NOMO-1 treated with DMSO at 0.1 percent for 48 hours (cell line): ENCODE measurements around the gene RASSF9.

Source experiments
- DNase-seq: peaks from one replicate; lab custom pipeline; 2025; ENCODE audit not compliant: unreplicated experiment; lab: John Stamatoyannopoulos, UW

Gene RASSF9

DNA sequence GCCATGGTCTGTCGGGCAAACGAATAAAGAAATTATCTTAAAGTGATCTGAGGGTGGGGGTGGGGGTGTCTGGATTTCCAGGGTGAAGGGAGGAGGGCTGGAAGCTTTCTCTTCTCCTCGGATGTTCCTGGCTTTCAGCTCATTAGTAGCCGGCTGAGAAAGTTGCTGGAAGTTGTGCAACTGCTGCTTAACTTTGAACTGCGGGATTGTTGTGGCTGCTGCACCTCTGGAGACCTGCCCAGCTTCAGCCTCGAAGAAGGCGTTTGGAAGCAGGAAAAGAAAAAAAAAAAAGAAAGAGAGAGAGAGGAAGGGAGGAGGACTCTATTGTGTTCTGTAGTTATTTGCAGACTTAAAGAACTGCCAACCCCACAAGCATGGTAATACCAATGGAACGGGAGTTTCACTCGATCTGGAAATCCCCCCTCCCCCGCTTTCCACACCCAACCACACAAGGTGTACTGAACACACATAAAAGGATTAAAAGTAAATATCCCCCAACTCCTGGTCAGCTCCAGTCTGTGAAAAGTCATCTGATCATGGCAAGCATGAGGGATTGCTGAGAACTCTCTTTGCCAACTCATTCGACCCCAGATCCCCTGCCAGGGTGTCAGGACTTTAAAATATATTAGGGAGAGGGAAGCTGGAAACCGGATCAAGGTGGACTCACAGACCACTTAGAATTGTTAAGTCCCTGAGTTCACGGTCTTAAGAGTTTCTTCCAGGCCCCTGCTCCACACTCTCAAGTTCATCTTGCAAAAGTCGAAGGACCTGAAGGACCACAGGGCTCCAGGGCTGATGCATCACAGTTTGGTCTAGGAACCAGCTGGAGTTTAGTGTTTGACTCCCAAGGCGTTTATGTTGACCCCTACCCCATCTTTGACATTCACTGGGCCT is at the start of gene RASSF9:
TSS of gene RASSF9 (minus strand) at position 213 of the 894 bp plus-strand sequence. CDS start at position 5, 208 bp downstream.
- no peak for DNase-seq

DNA sequence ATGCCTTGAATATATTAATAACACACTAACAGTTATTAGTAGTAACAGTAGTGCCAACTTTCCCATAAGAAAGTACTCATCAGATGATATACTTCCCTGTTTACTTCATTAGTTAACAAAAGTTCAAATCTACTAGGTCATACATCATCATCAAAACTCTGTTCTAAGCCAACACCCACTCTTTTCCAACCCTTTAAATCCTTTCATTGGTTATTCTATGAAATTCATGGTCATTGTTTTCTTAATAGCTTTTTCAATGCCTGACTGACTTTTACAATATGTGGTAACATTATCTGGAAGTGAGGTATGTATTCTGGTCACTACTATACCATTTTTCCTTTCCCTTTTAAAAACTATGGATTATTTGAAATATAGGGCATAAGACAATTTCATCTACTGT is 47.6 kb upstream of the RASSF9 start:
- no peak for DNase-seq

DNA sequence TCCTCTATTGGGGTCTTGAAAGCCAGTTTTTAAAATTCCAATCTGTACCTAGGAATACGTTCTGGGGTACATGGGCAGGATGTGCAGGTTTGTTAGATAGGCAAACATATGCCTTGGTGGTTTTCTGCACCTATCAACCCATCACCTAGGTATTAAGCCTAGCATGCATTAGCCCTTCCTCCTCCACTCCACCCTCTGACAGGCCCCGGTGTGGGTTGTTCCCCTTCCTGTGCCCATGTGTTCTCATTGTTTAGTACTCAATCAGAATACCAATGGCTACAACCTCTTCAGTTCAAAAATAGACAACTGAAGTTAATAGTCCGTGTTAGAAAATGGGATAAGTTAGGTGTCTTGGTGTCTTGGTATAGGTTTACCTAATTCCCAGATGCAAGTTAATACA is 41.2 kb upstream of the RASSF9 start:
- no peak for DNase-seq

DNA sequence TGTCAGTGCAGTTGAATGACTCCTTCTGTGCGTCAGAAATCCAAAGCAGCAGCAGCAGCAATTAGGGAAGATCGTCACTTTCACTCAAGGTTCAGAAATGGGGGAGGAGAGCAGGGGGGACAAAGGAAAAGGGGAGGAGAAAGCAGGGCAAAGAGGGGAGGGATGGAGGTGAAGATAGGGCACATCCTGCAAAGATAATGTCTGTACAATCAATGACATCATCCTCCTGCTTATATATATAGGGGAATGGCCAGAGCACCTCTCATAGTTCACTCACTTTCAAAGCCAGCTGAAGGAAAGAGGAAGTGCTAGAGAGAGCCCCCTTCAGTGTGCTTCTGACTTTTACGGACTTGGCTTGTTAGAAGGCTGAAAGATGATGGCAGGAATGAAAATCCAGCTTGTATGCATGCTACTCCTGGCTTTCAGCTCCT is 37.8 kb upstream of the RASSF9 start, which contains the start of gene NTS:
TSS of gene NTS (plus strand) at position 265 of the 431 bp plus-strand sequence. CDS start at position 374, 109 bp downstream.
- peak; percentile 46 for DNase-seq

DNA sequence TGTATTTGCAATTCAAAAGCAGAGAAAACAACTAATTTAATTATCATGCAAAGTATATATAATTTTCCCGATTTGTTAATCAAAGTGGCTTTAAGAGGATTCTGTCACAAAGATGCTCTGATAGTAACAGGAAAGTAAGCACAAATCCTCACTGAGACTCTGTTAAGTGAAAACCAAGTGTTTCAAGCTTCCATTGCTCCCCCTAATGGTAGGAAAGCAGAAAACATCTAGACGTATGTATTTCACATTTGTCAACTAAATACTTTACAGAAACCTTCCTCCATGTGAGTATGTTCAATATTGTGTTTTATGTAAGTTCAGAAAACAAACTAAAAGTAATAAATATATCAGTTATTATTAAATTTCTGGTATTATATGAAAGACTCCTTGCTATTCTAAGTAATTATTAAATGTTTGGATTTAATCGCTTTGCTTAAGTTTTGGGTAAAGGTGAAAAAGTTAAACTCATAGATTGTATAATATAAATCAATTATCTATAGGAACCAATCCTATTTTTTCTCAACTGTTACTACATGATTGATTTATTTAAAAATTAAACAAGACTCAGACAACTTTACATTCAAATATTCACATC is 36.4 kb upstream of the RASSF9 start:
- DNase-seq = peak; percentile 50

DNA sequence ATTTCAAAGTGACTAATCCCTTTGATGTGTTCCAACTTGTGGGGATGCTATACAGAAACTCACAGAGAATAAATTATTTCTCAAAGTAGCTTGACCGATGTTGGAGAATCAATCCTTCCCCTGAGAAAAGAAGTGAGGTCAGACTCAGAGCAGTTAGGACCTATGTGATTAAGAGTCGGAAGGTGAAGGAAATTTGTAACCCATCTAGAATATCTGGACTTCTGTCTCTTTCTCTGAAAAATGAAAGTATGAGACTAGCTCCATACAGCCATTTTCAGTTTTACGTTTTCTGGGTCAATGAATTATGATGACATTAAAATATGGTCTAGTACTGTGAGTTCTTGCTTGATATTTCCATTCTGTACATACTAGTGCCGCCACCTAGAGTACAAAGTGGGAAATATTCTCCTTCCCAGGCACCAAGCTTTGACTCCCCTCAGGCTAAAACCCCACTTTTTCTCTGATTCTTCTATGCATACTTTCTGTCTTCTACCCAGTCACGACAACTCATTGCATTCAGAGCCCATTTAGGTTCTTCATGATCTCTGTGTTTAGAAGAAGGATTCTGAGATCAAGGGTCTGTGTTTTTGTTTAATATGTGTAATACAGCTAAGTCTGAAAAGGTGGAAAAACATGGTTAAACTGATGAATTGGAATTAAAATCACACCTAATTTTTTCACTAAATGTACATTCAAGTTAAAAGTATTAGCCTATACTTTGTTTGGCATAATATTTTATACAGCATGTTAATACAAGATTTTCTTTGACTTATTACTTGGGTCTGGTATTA is 31.0 kb upstream of the RASSF9 start:
- peak; percentile 22 for DNase-seq

DNA sequence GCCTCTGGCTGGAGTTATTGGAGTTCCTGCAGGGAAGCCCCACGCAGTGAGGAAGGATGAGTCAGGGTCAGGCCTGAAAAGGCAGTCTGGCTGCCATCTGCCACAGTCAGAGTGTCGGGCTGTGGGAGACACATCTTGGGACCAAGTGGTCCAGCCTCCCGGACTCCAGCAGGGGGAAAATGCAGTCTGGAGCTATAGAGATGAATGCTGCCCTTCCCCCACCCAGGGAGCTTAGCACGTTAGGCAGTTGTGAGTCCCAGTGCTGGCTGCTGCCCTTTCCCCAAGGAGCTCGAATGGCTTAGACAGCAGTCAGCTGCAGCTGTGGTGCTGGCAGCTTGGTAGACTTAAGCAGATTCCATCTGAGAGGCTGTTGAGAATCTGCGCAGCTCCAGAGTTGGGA is 29.7 kb upstream of the RASSF9 start:
- DNase-seq = no peak

DNA sequence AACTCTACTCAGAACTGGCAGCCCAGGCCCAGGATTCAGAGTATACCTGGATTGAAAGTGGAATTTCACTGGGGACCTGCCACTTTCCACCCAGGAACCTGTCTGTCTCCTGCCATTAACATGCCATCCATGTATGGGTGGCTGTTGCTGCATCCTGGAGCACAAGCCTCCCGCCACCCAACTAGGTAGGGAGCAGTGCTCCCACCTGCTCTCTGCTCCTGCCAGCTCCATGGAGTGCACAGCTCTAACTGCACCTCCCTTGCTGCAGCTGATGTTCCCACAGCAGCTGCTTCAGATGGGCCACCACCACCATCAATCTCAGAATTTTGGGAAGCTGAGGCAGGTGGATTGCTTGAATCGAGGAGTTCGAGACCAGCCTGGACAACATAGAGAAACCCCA is 20.8 kb upstream of the RASSF9 start:
- no peak for DNase-seq

DNA sequence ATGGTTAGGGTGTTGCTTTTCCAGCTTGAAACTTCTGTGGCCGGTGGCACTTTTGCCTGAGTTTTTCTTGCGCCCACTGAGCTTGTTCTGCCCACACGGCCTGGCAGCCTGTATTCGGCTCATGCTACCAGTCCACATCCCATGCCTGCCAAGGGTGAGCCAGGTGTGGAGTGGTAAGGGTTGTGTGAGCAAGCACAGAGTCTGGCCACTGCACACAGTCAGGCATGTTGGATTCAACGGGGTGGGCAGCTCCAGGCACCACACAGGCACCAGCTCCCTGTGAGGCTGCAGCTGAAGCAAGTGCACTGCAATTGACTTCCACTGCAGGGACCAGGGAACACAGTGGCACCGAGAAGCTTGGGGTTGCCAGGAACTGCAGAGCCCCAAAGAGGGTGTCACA is 19.1 kb upstream of the RASSF9 start:
- no peak for DNase-seq

DNA sequence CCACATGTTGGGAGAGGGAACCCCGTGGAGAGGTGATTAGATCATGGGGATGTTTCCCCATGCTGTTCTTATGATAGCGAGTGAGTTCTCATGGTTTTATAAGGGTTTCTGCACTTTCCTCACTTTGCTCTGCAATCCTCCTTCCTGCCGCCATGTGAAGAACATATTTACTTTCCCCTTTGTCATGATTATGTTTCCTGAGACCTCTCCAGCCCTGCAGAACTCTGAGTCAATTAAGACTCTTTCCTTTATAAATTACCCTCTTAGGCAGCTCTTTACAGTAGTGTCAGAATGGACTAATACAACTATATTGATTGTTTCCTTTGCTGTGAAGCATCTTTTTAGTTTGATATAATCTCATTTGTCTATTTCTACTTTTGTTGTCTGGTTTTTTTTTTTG is 13.1 kb upstream of the RASSF9 start:
- DNase-seq = no peak

DNA sequence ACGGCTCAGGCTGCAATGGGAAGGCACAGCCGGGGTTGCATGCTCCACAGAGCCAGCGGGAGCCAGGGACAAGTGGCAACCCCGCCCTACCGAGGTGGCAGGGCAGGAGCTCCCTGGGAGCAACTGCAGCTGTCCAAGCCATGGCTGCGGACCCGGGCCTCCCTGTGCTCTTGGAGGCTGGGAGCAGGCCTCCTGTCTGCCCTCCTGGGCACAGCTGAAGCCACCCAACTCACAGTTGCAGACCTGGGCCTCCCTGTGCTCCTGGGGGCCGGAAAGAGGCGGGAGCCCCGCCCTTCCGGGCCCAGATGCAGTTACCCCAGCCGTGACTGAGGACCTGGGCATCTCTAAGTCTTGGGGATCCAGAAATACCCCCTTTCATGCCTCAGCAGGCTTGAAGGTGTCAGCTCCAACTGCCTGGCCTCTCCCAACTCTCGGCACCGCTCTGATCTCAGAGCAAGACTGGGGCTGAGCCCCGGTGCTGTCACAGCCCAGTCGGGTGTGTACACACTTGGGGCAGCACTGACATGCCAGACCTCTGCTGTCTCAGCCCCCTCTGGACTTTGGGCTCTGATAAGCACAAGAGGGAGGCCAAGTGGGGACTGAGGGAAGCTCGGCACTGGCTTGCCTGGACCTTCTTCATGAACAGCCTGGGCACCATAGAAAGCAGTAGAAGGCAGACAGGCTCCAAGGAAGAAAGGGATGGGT is 7.5 kb upstream of the RASSF9 start:
- no peak for DNase-seq

DNA sequence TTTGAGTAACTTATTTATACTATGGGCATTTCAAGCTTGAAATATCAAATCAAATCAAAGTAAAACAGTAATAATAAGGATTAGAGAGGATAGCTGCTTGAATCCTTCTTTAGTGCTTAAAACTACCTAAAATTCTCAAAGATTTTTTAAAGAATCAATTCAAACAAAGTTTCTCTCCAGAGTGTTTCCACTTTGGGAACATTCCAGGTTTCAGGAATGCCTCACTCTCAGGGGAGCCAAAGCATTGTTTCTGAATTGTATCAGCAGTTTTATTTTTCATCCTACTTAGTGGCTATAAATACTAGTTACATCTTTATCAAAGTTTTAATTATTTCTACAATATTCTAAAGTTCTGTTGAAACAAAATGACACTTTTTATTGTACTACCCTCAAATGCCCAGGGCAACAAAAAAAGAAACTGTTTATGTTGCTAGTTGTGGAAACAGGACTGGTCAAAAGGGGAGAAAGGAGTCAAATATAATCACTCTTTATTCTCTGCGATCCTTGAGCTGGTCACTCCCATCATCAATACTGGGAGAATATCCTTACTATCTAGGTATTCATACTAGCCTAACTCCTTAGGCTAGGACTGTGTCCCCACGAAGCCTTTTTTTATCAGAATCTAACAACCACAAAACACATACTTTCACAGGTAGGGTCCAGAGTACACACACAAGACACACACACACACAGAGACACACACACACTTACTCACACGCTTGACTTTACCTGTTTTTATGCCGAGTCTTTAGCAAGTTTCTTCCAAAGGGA is 598 bp downstream of the RASSF9 start:
- DNase-seq = no peak

DNA sequence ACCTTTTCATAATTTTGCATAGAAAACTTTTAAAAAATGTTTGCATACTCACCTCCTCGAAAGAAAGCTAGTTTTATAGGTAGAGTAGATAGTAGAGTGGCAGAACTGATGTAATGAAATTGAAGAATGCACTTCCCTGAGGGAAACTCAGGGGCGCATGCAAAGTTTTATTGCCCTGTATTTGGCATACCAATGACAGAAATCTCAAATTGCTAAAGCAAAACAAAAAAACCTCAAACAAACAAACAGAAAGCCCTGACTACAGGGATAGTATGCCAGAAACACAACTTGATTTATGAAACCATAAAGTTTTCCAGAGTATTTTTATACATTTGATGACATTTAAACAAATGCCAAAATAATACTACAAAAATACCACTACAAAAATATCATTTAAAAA is 1.8 kb downstream of the RASSF9 start:
- DNase-seq = no peak

DNA sequence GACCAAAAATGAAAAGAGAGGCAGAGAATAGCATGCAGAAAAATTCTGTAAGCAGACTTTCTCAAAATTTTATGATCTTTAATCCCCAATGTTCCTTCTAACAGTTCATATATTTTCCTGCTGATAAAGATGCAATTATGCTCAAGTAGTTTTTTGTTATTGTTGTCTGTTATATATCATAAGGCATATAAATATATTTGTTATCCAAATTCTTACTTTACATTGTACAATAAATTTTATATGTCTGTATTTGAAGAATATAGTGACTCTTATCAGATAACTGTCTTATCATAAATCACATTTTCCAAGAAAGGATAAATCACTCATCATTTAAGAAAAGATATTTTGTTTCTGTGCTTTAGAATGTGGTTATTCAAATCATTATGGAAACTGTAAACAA is 2.6 kb downstream of the RASSF9 start:
- no peak for DNase-seq

DNA sequence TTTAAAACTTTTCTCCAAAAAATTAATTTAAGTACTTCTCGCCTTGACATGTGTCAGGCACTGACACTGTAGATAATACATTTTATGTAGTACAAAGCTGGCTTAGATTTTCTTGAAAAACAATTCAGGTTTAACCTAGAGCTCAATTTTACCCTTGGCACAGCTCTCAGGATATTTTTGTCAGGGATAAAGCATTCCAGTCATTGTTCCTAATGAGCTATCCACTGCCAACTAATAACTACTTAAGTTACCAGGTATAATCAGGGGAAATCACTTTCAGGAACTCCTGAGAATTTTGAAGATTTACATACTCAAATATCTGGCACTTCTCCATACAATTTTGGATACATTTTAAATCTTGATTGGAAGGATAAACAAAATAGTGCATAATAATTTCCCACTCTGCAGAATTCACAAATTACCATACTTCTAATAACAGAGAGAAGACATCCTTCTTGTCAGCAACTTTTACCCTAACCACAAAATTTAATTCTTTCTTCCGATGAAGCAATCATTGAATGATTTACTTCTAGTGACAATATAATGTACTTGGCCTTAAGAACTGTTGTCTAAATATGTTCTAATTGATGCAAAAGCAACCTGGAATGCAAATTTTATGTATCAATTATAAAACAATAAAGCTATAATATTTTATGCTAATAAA is 4.8 kb downstream of the RASSF9 start:
- DNase-seq = peak; percentile 4

DNA sequence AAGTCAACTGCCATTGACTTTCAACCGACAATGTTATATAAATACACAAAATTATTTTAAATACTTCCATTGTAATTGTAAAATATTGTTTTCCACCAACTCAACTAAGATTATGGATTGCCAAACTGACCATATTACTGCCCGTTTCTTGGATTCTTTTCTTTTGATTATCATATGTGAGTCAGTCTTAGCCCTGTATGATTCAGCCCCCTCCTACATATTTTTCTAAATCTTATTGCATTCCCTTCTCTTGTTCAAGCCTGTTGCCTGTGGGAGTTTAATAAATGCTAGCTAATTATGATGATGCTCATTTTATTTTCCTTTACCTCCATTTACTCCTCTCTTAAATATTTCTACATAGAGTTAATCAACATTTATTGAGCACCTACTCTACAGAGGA is 6.8 kb downstream of the RASSF9 start:
- DNase-seq = no peak

DNA sequence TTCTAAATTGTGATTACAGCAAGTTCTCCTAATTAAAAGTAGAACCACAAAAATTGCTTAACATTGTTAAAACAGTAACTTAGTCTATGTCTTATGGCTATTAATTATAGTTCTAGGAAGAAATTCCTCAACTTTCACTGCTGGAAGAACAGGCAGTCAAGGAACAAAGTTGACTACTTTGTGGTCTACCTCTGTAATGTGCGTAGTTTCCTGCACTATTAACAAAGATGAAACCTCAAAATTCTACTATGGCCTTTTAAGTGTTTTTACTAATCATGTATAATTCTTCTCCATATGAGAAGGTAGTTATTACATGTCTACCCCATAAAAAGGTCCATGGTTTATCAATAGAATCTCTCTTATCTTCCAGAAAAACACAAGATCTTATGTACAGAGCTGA is 7.6 kb downstream of the RASSF9 start:
- no peak for DNase-seq

DNA sequence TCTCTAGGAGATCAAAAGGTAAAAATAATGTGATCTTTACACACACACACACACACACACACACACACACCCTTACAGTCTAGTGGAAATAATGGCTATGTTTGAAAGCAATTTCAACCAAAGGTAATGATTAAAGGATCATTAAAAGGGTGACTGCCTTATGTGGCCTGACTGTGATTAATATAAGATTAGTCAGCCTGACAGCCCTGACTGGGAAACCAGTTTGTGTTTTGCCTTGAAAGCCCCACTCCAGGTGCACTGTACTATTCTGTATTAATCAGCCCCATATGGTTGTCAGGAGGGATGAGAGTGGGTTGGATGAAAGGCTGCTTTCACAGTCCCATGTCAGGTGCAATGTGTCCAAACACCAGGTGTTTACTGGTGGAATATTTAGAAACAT is 10.5 kb downstream of the RASSF9 start:
- no peak for DNase-seq

DNA sequence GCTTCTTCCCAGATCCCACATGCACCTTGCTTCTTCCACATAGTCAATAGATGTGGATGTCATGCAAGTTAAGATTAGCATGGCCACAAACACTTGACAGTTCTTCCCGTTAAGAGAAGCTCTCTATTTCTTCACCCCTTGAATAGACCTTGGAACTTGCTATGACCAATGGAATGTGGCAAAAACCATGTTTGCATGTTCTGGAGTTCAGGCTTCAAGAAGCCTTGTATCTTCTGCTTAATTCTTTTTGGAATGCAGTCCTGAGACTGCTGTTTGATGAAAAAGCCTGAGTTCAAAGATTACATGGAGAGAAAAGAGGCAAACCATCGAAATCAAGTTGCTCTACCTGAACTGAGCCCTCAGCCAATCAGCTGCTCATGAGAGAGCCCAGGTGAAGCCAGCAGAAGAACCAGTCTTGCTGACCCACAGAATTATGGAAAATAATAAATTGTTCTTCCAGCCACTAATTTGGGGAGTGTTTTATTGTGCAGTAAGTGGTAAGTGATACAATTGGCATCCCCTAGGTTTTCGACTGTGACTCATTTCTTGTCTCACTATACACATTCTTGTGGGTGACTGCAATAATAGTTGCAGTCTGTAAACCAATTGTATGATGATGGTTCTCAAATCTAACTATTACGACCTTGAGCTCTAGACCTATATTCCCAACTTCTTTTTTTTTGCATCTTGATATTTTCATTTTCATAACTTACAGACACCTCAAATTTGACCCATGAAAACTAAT is 12.6 kb downstream of the RASSF9 start:
- no peak for DNase-seq
